ENCODE data around the gene VPS26C. TPM values are rescaled to one million over a fixed set of nuclear protein-coding genes. Genes with fewer than 3 reads are reported as not detected.
"Not testable (repeated sequence)": the region's sequence is repeated elsewhere in the genome, so short reads cannot be mapped to it uniquely, and the experiment has no call there.

Gene VPS26C
- total RNA-seq, 1 experiment from 2014 or later: 58.0 TPM

DNA sequence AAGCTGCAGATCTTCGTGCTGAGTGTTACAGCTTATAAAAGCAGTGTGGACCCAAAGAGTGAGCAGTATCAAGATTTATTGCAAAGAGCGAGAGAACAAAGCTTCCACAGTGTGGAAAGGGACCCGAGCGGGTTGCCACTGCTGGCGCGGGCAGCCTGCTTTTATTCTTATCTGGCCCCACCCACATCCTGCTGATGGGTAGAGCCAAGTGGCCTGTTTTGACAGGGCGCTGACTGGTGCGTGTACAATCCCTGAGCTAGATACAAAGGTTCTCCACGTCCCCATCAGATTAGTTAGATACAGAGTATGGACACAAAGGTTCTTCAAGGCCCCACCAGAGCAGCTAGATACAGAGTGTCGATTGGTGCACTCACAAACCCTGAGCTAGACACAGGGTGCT, 15.5 kb upstream of the VPS26C start:
- not testable (repeated sequence) for H2BK20ac ChIP-seq (ENCODE audit: low read depth, low read length, poor library complexity, severe bottlenecking); H3K9ac ChIP-seq (ENCODE audit: extremely low read depth, insufficient read length, low read length); H3K23ac ChIP-seq (ENCODE audit: insufficient read length, low read depth, low read length); H3K18ac ChIP-seq (ENCODE audit: insufficient read length, low read depth, low read length); H3K14ac ChIP-seq (ENCODE audit: insufficient read depth, low read length); H3K27ac ChIP-seq (ENCODE audit: insufficient read length, low read depth, low read length); H3K4me1 ChIP-seq (ENCODE audit: insufficient read depth, low read length); H2AK5ac ChIP-seq (ENCODE audit: insufficient read length, low read length); H4K8ac ChIP-seq (replicated peaks; ENCODE audit: insufficient read length, low read depth, low read length); H3K79me2 ChIP-seq (ENCODE audit: insufficient read depth, low read length); H3K56ac ChIP-seq (ENCODE audit: insufficient read length, low read depth, low read length); H2AFZ ChIP-seq (ENCODE audit: low read length); H3K79me1 ChIP-seq (ENCODE audit: insufficient read depth, low read depth, low read length, poor library complexity, severe bottlenecking); H2BK12ac ChIP-seq (ENCODE audit: insufficient read length, low read depth, low read length); H3K27me3 ChIP-seq (ENCODE audit: insufficient read depth, low read length); H4K20me1 ChIP-seq (ENCODE audit: control insufficient read depth, insufficient read depth, insufficient read length); H2BK15ac ChIP-seq (ENCODE audit: low read depth, low read length); H3T11ph ChIP-seq (ENCODE audit: low read length); H2BK5ac ChIP-seq (ENCODE audit: insufficient read length, low read length); H4K91ac ChIP-seq (ENCODE audit: insufficient read length, low read depth, low read length); H3K9me3 ChIP-seq (ENCODE audit: control insufficient read depth, low read depth, low read length); H3K4me3 Mint-ChIP-seq; H3K23me2 ChIP-seq (ENCODE audit: insufficient read length, low read depth, low read length, poor library complexity, severe bottlenecking); H3K9me3 Mint-ChIP-seq; H3K4me2 ChIP-seq (ENCODE audit: insufficient read depth, insufficient read length, low read length); H4K5ac ChIP-seq (ENCODE audit: insufficient read length, low read depth, low read length); H2BK120ac ChIP-seq (ENCODE audit: low read depth, low read length, poor library complexity, severe bottlenecking); DNase-seq; H3K36me3 Mint-ChIP-seq (ENCODE audit: insufficient read depth in 1 of 3, low read depth in 3 of 3); H3K4ac ChIP-seq (ENCODE audit: low read depth, low read length)
- H3K27ac Mint-ChIP-seq: 0 out of 7 replicates have a peak overlapping the region, but pooled peaks of 1 of the 3 experiments have one; percentile 68
- peaks cover 19% of the 10 kb centered on the region for H3K27me3 Mint-ChIP-seq (ENCODE audit: low read depth)
- no CpG with 5 or more reads among the region's 10 CpGs for WGBS (ENCODE audit: extremely low coverage, insufficient read length, low lambda C conversion rate)
- H3K4me1 Mint-ChIP-seq: peaks cover 11 to 13% of the 10 kb centered on the region in 2 experiments

Data from H9 (cell line).